Vagina (tissue), 2 donors: Measurements from ENCODE around the gene UQCC2. TPM values are rescaled to one million over a fixed set of nuclear protein-coding genes. Genes with fewer than 3 reads are reported as not detected.

Experiments used
- DNase-seq, 2 donors: peaks; one replicate each; pipeline ENCODE4 v3.0.0-alpha.2; 2017; ENCODE audit errors: extremely low spot score in 2 of 2
- H3K27ac ChIP-seq: fragments of 200-600 bp; sonication (generic); one replicate; pipeline ENCODE4 v1.5.1; 2019
- H3K27me3 ChIP-seq: fragments of 200-600 bp; sonication (generic); one replicate; pipeline ENCODE4 v1.5.1; 2019
- H3K36me3 ChIP-seq, 2 donors: fragments of 200-600 bp; sonication (generic); one replicate each; pipeline ENCODE4 v1.5.1; 2017 to 2019
- H3K4me1 ChIP-seq: fragments of 200-600 bp; sonication (generic); one replicate; pipeline ENCODE4 v1.5.1; 2019
- H3K4me3 ChIP-seq, 2 donors: fragments of 200-600 bp; sonication (generic); 1 replicate in 1 of 2; 2 replicates in 1 of 2; pipeline ENCODE4 v1.5.1; 2016 to 2019
- H3K9me3 ChIP-seq: fragments of 200-600 bp; sonication (generic); one replicate; pipeline ENCODE4 v1.5.1; 2019
- CTCF ChIP-seq, 3 experiments: fragments of 450-650 bp in 2 of 3; fragments of 200-600 bp in 1 of 3; sonication (generic) in 1 of 3; IDR thresholded peaks; one replicate each; pipeline ENCODE4 v1.5.1; 2017 to 2019; ENCODE audit warnings: antibody characterized with exemption in 3 of 3, mild to moderate bottlenecking in 2 of 3, moderate library complexity in 2 of 3
- POLR2A ChIP-seq, 2 donors: fragments of 450-650 bp; IDR thresholded peaks; one replicate each; pipeline ENCODE4 v1.6.1; 2017; ENCODE audit warnings: antibody characterized with exemption in 2 of 2, mild to moderate bottlenecking in 2 of 2, moderate library complexity in 2 of 2
- POLR2AphosphoS5 ChIP-seq, 2 donors: sonication (generic); formaldehyde crosslinking; IDR thresholded peaks; one replicate each; pipeline ENCODE4 v1.9.0; 2017; ENCODE audit warnings: antibody characterized with exemption in 2 of 2, mild to moderate bottlenecking in 2 of 2, low read depth in 1 of 2; ENCODE audit not compliant: insufficient read depth in 1 of 2
- intact Hi-C: fragments of 100-400 bp; cut with DNase I; formaldehyde crosslinking; loops from one replicate; pipeline ENCODE4 v1.15.1; 2023
- total RNA-seq: library from RNA; depleted of rRNA; stranded (reverse); fragments of >200 nt; gene quantifications from one replicate; pipeline ENCODE4 v1.2.3, GENCODE V29; 2016

UQCC2 gene
- total RNA-seq, 1 donor from 2014 or later, result 16.2 TPM

GRCh38 chr6:33692760-33693158, 18.7 kb downstream of the UQCC2 start:
- Histone ChIP-seq H3K36me3 (peaks cover 0 to 51% of the 10 kb centered on the region in 2 donors), H3K27ac (peak overlapping the region; percentile 83)

GRCh38 chr6:33692078-33692759, 19.3 kb downstream of the UQCC2 start:
- peaks cover 0 to 57% of the 10 kb centered on the region in 2 donors for H3K36me3 ChIP-seq
- intact Hi-C loops, result no loop called here
- TF ChIP-seq POLR2AphosphoS5 (IDR thresholded peaks at IDR 0.05; ENCODE audit: insufficient read depth in 1 of 2, low read depth in 1 of 2), result peak in 1 of 2 donors; percentile 8
- no peak for TF ChIP-seq POLR2A (IDR thresholded peaks at IDR 0.05)
- H3K27me3 ChIP-seq, result no peaks in the 10 kb centered on the region
- H3K9me3 ChIP-seq, result no peaks in the 10 kb centered on the region
- no peak overlapping the region for H3K4me3 ChIP-seq
- peak overlapping the region; percentile 63 for H3K27ac ChIP-seq
- DNase-seq, result no peak
- H3K4me1 ChIP-seq, result peaks cover 37% of the 10 kb centered on the region

More at GRCh38 chr6:33692760-33693158, 18.7 kb downstream of the UQCC2 start:
- H3K27me3 ChIP-seq, result no peaks in the 10 kb centered on the region
- intact Hi-C loops, result no loop called here
- H3K4me1 ChIP-seq, result peaks cover 43% of the 10 kb centered on the region
- DNase-seq, result no peak
- no peak overlapping the region for H3K4me3 ChIP-seq
- H3K9me3 ChIP-seq, result no peaks in the 10 kb centered on the region
- TF ChIP-seq POLR2AphosphoS5 (IDR thresholded peaks at IDR 0.05; ENCODE audit: insufficient read depth in 1 of 2, low read depth in 1 of 2) (no peak), POLR2A (IDR thresholded peaks at IDR 0.05) (no peak), CTCF (IDR thresholded peaks at IDR 0.05) (no peak)

- intact Hi-C loops, result no loop called here
- peaks cover 0 to 63% of the 10 kb centered on the region in 2 donors for H3K36me3 ChIP-seq
- H3K9me3 ChIP-seq, result no peaks in the 10 kb centered on the region
These were observed 19.9 kb downstream of the UQCC2 start for GRCh38 chr6:33691456-33692077.

GRCh38 chr6:33690766-33691165, 20.7 kb downstream of the UQCC2 start:
- H3K27me3 ChIP-seq, result no peaks in the 10 kb centered on the region
- peaks cover 23% of the 10 kb centered on the region for H3K4me1 ChIP-seq
- intact Hi-C loops, result no loop called here
- no peak for TF ChIP-seq POLR2AphosphoS5 (IDR thresholded peaks at IDR 0.05; ENCODE audit: insufficient read depth in 1 of 2, low read depth in 1 of 2)
- no peak for TF ChIP-seq POLR2A (IDR thresholded peaks at IDR 0.05)
- TF ChIP-seq CTCF (IDR thresholded peaks at IDR 0.05), result no peak
- no peaks in the 10 kb centered on the region for H3K9me3 ChIP-seq
- no peak overlapping the region for H3K4me3 ChIP-seq
- peaks cover 0 to 71% of the 10 kb centered on the region in 2 donors for H3K36me3 ChIP-seq
- DNase-seq, result no peak
- H3K27ac ChIP-seq, result no peak overlapping the region

More at GRCh38 chr6:33691456-33692077, 19.9 kb downstream of the UQCC2 start:
- Histone ChIP-seq H3K27ac (peak overlapping the region; percentile 63), H3K4me3 (no peak overlapping the region), H3K27me3 (no peaks in the 10 kb centered on the region), H3K4me1 (peaks cover 31% of the 10 kb centered on the region)
- TF ChIP-seq POLR2A (IDR thresholded peaks at IDR 0.05) (no peak), POLR2AphosphoS5 (IDR thresholded peaks at IDR 0.05; ENCODE audit: insufficient read depth in 1 of 2, low read depth in 1 of 2) (no peak), CTCF (IDR thresholded peaks at IDR 0.05) (no peak)
- no peak for DNase-seq

- intact Hi-C loops, result no loop called here
- no peak for DNase-seq
- no peaks in the 10 kb centered on the region for H3K27me3 ChIP-seq
- peaks cover 14% of the 10 kb centered on the region for H3K4me1 ChIP-seq
- H3K27ac ChIP-seq, result no peak overlapping the region
- no peaks in the 10 kb centered on the region for H3K9me3 ChIP-seq
- no peak overlapping the region for H3K4me3 ChIP-seq
- peaks cover 0 to 77% of the 10 kb centered on the region in 2 donors for H3K36me3 ChIP-seq
- TF ChIP-seq POLR2AphosphoS5 (IDR thresholded peaks at IDR 0.05; ENCODE audit: insufficient read depth in 1 of 2, low read depth in 1 of 2), result no peak
- TF ChIP-seq POLR2A (IDR thresholded peaks at IDR 0.05), result no peak
- TF ChIP-seq CTCF (IDR thresholded peaks at IDR 0.05), result no peak
These were observed 21.6 kb downstream of the UQCC2 start for GRCh38 chr6:33689879-33690278.
